GM18498 (cell line): ENCODE measurements around the gene ANKRD33B.
"Not testable (repeated sequence)": the region's sequence is repeated elsewhere in the genome, so short reads cannot be mapped to it uniquely, and the experiment has no call there.

Source experiments
- ATAC-seq: cut with Tn5 transposase; IDR thresholded peaks from one replicate; pipeline ENCODE4 v1.9.1; 2021; ENCODE audit warnings: mild to moderate bottlenecking, moderate library complexity; ENCODE audit not compliant: unreplicated experiment

ANKRD33B gene

DNA sequence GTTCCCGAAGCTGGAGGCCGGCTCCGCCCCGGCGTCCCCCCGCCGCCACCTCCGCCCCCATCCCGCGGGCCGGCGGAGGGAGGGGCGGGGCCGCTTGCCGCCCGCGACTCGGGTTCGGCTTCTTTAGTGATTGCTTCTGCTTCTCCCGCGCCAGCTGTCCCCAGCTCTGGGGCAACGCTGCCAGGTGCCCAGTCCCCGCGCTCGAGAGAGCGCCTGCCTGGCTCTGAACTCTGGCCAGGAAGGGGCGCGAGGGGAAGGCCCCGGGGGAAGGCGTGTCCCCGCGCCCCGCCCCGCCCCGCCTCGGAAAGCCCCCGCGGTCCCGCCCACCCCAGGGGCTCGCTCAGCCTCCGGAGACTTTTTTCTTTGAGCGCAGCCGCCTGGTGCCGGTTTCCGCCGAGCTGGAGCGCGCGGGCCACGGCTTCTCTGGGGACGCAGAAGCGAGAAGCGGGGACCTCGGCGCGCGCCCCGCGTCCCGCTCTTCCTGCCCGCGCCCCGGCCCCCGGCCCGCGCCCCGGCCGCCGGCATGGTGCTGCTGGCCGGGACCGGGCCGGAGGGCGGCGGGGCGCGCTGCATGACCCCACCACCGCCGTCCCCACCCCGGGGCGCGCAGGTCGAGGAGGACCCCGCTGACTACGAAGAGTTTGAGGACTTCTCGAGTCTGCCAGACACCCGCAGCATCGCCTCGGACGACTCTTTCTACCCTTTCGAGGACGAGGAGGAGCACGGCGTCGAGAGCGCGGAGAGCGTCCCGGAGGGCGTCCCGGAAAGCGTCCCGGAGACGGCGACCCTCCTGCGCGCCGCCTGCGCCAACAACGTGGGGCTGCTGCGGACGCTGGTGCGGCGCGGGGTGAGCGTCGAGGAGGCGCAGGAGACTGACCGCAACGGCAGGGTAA lies at the start of gene ANKRD33B:
Gene ANKRD33B (plus strand): TSS at position 126 of the 893 bp plus-strand sequence. CDS start 398 bp downstream, at position 524.
- peak; percentile 67 for ATAC-seq

DNA sequence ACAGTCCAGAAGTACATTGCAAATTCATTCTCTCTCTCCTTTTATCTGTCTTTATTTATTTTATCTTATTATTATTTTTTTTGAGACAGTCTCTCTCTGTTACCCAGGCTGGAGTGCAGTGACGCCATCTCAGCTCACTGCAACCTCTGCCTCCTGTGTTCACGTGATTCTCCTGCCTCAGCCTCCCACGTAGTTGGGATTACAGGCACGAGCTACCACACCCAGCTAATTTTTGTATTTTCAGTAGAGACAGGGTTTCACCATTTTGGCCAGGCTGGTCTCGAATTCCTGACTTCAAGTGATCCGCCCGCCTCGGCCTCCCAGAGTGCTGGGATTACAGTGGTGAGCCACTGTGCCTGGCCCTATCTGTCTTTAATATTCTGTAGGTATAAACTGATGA lies 49.3 kb upstream of the ANKRD33B start:
- not testable (repeated sequence) for ATAC-seq

DNA sequence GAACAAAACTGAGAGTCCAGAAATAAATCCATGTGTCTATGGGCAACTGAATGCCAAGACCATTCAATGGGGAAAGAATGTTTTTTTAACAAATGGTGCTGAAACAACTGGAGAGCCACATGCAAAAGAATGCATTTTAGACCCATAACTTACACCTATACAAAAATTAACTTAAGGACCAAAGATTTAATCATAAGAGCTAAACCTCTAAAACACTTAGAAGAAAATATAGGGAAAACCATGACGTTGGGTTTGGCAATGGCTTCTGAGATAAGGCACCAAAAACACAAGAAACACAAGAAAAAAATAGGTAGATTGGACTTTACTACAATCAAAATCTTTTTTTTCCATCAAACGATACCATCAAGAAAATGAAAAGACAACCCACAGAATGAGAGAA lies 48.4 kb upstream of the ANKRD33B start:
- no peak for ATAC-seq

DNA sequence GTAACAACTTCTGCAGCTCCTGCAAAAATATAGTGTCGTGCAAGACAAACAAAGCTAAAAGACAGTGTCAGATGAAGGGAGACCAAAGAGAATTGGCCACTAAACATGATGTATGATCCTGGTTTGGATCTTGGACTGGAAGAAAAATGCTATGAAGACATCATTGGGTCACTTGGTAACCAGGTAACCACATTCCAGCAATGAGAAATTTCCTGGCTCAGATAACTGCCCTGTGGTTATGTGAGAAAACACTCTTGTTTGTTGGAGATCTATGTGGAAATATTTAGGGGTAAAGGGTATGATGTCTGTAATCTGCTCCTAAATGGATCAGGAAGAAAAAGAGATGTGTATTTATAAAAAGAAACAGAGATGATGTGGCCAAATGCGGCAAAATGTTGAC lies 45.5 kb upstream of the ANKRD33B start:
- ATAC-seq = no peak

DNA sequence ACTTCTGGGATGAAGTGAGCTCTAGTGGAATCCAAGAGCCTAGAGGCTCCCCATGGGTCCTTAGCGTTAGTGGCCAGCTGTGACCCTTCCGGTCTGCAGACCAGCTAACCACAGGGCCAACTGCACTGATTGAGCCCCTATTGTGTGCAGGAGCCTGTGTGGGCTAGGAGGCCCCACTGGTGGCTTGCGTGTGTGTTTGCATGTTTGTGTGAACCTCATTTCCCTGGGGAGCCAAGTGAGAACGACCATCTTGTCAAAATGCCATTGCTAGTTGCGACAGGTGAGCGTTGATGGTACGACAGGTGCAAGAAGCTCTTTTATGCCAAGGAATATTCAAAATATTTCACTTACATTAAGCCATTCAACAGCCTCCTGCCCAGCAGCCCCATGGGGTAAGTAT lies 44.1 kb upstream of the ANKRD33B start:
- ATAC-seq = no peak

DNA sequence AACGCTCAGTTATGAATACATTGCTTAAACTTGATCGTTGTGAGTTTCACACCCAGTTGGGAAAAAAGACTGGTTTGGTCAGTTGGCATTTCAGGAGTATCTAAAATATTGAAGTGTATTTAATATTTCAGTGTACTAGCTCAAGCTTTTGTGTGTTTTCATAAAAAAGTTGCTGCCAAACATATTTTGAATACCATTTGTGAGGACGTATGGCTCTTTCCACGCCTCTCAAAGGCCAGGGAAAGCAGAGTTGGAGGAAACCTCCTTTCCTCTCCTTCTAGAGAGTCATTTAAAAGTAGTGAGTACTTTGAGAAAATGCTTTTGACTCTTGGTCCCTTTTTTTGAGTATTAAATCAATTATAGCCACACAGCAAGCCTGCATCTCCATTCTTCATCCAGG lies 43.2 kb upstream of the ANKRD33B start:
- ATAC-seq = no peak

DNA sequence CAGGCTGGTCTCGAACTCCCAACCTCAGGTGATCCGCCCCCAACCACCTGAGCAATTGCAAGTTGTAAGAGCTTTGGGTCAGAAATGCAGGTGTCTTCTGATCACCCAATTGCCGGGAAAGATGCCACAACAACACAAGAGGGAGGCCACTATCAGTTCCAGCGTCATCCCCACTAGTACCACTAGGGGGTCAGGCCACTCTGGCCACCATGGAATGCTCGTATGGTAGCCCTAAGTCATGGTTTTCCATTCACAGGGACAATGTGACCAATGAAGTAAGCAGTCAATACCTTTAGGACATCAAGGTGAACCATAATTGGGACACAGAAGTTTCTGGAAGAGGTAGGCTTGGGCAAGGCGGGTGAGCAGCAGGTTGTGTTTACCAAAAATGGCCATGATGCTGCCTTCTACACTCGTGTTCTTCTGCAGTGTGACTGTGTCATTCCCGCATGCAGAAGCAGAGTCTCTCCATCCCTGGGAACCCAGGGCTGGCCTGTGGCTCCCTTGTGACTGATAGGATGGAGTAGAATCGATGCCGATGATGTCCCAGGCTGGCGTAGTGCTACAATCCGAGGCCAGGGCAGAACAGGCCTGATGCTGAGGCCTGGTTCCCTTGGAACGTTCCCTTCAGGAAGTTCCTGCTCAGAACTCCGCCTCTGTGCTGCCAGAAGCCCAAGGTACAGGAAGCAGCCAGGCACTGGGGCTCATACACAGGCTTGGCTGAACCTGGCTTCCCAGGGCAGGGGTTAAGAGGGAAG lies 42.2 kb upstream of the ANKRD33B start:
- no peak for ATAC-seq

DNA sequence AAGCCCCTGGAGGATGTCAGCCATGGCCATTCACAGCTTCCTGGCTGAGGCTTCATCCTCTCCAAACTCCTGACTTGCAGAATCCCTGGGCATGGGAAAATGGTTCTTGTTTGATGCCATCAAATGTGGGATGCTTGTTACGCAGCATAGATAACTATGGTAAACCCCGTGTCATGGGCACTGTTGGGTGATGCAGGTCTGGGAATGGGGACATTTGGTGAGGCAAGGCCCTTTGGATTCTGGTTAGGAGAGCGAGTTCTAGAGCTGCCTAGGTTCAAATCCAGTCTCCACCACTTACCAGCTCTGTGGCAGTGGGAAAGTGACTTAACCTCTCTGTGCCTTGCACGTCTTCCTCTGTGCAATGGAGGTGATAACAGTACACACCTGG lies 41.7 kb upstream of the ANKRD33B start:
- ATAC-seq = no peak

DNA sequence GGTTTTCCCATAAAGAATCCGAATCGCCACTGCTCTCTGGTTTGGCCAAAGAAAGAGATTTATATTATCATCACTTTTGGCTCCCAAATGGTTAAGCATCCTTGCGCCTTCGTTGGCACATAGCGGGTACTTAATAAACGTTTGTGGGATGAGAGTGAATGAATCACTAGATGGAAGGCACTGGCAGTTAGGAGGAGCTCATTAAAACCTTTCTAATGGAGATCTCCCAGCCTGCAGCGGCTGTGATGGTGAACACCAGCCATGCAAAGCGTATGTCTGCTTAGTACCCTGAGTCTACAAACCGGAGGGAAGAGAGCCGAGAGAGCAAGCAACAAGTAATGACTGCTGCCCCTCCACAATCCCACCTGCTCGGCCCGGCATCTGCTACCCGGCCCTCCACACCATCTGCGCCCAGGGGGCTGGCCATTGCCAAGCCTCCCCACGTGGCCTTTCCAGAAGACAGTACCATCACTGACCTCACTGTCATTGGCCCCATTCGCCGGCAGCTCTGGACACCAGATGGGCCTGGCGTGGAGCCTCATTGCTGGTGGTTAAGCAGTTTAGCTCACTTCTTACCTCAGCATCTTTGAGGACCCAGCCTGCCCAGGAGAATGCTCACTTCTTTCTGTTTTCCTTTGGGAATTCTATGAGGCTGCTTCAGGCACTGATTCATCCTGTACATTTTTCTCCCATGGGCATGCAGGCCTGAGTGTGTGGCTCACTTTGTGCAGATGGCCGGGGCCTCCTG lies 39.3 kb upstream of the ANKRD33B start:
- ATAC-seq = no peak

DNA sequence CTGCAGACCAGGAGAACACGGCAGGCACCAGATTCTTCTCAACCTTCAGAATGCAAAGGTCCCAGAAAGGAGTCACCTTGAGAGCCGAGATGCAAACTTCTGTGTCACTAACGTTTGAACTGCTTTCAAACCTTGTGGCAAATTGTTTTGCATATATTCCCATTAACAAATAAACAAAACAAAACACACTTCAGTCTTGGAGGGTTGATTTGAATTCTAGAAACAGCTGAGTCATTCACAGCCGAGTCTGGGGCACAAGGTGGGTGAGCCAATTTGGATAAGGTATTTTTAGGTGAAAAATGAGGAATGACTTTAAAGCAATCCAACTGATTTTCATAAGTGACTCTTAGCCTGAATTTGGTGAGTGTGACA lies 38.8 kb upstream of the ANKRD33B start:
- ATAC-seq = no peak

DNA sequence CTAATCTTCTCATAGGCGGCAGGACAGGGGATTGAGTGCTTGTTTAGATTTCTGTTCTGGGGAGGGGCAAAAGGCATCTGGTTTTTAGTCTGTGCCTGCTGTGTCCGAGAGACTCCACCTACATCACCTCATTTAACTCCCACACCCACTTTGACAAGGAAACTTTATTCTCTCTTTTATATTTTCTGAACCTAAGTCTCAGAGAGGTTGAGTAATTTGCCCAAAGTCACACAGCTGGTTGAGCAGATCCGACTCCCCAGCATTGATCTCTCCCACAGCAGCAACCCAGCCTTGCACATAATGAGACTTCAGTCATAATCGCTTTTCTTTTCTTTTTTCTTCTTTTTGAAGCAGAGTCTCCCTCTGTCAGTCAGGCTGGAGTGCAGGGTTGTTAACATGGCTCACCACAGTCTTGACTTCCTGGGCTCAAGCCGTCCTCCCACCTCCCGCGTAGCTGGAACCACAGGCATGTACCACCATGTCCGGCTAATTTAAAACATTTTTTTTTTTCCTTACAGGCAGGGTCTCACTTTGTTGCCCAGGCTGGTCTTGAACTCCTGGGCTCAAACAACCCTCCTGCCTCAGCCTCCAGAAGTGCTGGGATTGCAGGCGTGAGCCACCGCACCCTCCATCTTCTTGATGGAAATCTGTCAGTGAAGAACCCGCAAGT lies 36.5 kb upstream of the ANKRD33B start:
- no peak for ATAC-seq

DNA sequence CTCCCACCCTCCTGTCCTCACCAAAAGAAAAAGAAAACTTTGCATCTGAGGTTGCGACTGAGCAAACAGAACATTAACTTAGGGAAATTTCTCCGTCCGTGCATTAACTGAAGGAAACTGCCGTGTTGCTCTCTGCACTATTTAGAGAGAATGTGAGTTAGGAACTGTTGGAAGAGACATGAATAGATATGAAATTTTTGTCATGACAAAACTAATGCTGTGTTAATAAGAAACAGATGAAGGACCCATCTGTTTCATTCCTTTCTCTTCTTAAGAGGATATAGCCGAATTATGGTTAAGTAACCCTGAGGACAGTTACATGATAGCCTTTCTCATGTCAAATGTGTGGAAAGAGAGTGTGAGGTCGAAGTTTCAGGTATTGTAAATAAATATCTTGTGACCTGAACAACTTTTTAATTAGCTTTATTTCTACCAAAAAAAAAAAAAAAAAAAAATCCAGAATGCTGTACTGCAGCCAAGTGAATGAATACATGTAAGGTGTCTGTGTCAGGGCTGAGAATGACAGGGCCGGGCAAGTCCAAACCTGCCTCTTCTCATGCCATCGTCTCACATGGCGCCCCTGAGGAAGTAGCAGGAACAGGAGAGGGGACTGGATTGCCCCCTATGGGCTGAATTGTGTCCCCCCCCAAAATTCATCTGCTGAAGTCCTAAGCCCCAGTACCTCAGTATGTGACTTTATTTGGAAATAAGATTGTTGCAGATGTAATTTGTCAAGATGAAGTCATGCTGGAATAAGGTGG lies 35.6 kb upstream of the ANKRD33B start:
- peak; percentile 58 for ATAC-seq

DNA sequence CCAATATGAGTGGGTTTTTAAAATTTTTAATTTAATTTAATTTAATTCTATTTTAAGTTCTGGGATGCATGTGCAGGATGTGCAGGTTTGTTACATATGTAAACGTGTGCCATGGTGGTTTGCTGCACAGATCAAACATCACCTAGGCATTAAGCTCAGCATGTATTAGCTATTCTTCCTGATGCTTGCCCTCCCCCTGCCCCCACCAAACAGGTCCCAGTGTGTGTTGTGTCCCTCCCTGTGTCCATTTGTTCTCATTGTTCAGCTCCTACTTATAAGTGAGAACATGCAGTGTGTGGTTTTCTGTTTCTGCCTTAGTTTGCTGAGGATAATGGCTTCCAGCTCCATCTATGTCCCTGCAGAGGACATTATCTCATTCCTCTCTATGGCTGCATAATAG lies 35.0 kb upstream of the ANKRD33B start:
- no peak for ATAC-seq

DNA sequence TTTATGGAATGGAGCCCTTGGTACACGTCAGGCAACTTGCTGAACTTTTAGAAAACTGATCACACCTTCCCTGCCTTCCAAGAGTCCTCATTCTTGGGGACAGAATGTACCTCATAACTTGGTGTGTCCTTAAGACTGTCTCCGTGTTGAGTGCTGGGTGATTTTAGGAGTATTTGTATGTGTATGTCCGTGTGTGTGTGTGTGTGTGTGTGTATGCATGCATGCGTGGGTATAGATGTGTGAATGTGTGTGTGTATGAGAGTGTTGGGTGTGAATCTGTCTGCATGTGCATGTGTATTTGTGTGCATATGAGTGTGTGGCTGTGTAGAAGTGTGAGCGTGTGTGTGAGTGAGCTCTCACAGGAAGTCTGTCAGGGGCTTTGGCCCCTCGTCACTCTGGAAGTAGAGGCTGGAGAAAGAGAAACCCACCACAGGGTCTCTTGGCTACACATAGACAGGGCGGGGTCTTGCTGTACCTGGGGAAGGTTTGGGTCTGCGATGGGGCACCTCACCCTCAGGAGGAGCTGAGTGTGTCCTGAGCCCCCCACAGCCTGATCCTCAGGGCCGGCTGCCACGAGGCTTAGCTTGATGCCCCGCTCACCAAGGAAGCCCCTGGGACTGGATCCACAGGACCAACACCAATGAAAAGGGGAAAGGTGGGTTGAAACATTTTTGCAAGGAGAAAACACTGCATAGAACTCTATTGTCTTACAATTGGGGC lies 33.1 kb upstream of the ANKRD33B start:
- ATAC-seq = no peak

DNA sequence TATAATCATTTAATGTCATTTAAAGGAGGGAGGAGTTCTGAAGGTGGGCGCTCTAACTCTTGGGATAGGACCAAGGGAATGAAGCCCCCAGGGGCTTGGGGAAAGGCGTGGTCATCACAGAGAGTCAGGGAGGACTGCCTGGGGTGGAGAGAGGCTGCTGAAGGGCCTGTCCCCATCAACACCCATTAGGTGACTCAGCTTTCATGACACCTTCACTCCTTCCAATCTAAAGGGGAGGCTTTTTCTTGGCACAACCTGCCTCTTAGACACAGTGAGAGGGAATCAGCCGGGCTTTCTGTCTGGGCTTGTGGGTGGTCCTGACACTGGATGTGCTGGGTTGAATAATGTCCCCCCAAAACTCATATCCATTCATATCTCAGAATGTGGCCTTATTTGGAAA lies 31.4 kb upstream of the ANKRD33B start:
- no peak for ATAC-seq

DNA sequence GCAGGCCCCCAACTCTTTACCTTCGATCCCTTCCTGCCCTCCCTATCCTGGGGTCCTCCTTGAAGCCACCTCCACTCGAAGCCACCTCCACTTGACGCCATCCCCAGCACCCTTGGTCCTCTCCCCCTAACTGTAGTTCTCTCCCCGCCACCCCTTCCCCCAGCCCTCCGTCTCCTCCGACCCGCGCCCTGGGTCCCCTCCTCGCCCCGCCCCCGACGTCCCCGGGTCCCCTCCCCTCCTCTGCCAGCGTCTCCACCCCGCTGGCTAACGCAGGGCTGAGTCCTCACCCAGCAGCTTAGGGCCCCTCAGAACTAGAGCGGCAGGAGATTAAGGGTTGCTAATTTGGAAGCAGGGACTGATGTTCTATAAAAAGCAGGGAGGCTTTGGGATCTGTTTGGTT lies 30.6 kb upstream of the ANKRD33B start:
- ATAC-seq = no peak

DNA sequence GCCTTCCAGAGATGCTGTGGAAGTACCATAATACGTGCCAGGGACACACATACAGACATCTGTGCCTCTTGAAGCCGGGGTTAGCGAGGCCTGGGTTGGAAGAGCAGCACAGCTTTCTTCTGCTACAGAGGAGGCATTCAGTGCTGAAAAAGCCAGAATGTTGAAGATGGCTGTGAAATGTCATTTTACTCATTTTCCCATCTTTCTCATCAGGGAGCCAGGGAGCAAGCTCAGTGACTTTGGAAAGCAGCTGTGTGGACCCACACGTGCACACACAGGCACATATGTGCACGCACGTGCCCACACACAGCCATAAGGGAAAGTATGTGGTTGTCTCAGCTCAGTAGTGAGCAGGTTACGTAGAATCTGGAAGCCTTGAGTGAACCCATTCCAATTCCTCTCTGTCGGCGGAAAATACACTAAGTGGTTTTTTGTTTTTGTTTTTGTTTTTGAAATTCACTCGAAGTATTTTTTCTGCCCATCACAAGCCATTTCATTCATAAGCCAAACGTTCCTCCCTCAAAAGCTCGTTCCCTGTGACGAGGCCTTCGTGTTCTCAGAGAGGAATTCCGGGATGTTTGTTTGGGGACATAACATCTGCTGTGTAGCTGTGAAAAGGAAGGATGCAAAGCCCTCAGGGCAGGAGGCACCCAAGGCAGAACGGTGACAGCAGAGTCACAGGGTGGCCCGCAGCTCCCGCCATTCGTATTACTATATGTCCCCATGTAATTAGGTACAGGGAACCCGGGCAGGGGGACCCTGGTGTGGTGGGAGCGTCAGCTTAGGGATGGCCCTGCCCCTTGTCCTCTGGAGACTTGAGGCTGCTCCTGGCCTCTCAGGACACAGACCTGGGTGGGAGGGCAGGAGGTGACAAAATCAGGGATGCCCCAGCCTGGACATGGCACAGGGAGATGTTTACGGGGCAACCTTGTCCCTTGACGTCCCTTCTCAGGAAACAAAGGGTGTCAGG lies 29.0 kb upstream of the ANKRD33B start:
- ATAC-seq = no peak

DNA sequence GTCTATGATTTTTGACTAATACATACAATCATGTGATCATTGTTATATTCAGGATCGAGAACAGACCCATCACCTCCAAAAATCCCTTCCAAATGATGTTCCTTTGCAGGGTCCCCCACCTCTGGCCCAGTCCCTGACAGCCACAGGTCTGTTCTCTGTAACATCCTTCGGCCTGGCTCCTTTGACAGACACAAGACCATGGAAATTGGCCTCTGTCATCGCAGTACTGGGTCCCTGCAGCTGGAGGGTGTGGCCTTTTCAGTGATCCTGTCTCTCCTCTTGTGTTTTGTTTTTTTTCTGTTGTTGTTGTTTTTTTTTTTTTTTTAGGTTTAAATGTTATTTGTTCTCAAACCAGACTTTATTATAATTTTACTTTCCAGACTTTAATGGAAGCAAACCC lies 27.4 kb upstream of the ANKRD33B start:
- no peak for ATAC-seq
